Measurements from ENCODE around the gene AMD1. TPM values are rescaled to one million over a fixed set of nuclear protein-coding genes. Genes with fewer than 3 reads are reported as not detected.

The AMD1 gene
- 97.3 and 103 TPM in 2 replicates for total RNA-seq (2013; cell fraction: nucleolus; rRNA removed)
- total RNA-seq (2014; rRNA removed) (83.1 and 106 TPM in 2 replicates), total RNA-seq (2014; rRNA removed; fragmentation: Illumina TruSeq; extraction: Trizol) (110 and 116 TPM in 2 replicates), total RNA-seq (2021) (73.6 and 75.0 TPM in 2 replicates), polyA plus RNA-seq (2011; rRNA removed) (75.0 and 103 TPM in 2 replicates), polyA plus RNA-seq (2014; fragmentation: Illumina TruSeq; extraction: Trizol) (107 and 134 TPM in 2 replicates), polyA plus RNA-seq (2014; fragmentation: Nextera tagmentation; extraction: Ambion mirVana) (10 to 100 TPM; 59.6 to 75.5 TPM), polyA plus RNA-seq (2014; rRNA removed) (45.3 and 58.2 TPM in 2 replicates), polyA plus RNA-seq (2016; fragmentation: Nextera tagmentation; extraction: Ambion mirVana) (10 to 100 TPM; 87.3 to 92.8 TPM), polyA minus RNA-seq (2011; rRNA and poly(A)+ RNA removed) (49.9 and 71.1 TPM in 2 replicates), Bru-seq, nascent RNA (percentile 98 among the genes with signal in this experiment), BruChase-seq, experiment 1, labeled RNA remaining after a 6-hour chase (percentile 93 among the genes with signal in this experiment), BruChase-seq, experiment 2, labeled RNA remaining after a 2-hour chase (percentile 98 among the genes with signal in this experiment)
- polyA plus RNA-seq (2011; ENCODE audit: low read depth) = 27.9 TPM
- 27.1 and 32.5 TPM in 2 replicates for polyA plus RNA-seq (2011; cell fraction: cytosol; rRNA removed)
- polyA plus RNA-seq (2011; cell fraction: nucleus; rRNA removed) = 26.5 and 33.9 TPM in 2 replicates
- polyA plus RNA-seq (2012) = 48.5 and 57.6 TPM in 2 replicates
- 31.4 and 34.3 TPM in 2 replicates for polyA minus RNA-seq (2011; cell fraction: cytosol; rRNA and poly(A)+ RNA removed)
- polyA minus RNA-seq (2011; cell fraction: nucleus; rRNA and poly(A)+ RNA removed) = 21.2 and 39.3 TPM in 2 replicates
- long read RNA-seq, experiment 1, transcript AMD1-204 (9 exons, 3,438 nt) = major isoform, 73 of 85 reads
- long read RNA-seq, experiment 1, partial matches to known transcripts = 2 of 85 reads
- long read RNA-seq, experiment 1, other reads (novel, unspliced or antisense) = 4 of 85 reads
- long read RNA-seq, experiment 2, full-length matches to known transcripts = 247 of 284 reads
- long read RNA-seq, experiment 2, partial matches to known transcripts = 9 of 284 reads
- long read RNA-seq, experiment 2, other reads (novel, unspliced or antisense) = 28 of 284 reads

GRCh38 chr6:110873981-110874879, at the start of gene AMD1:
AMD1 (plus strand) TSS chr6:110874785; CDS start chr6:110875106, 321 bp downstream.
- peak within 1 kb of the TSS; percentile 94 for H3K4me3 ChIP-seq
- H3K4me1 ChIP-seq (ENCODE audit: control insufficient read depth, insufficient read depth, low read length) = peaks cover 16% of the 10 kb centered on the region
- ChIA-PET CTCF (interaction anchor here (0.6 to 1.9 kb wide), 10 partner anchors 9 to 1169 kb away, joined by 3 to 8 read pairs (median 3); partner anchors contain the start of gene CDK19), RAD21 (ENCODE audit: unreplicated experiment) (interaction anchor here (0.8 to 8.2 kb wide), 14 partner anchors 8 to 284 kb away, joined by 3 to 107 read pairs (median 4); partner anchors contain the start of genes CDK19 and GTF3C6), SMC1A (ENCODE audit: uncharacterized antibody, unreplicated experiment) (interaction anchor here (0.6 to 3.2 kb wide), 12 partner anchors 8 to 192 kb away, joined by 3 to 36 read pairs (median 4); partner anchors contain the start of genes CDK19 and GTF3C6), POLR2A (interaction anchor here (0.6 to 5.1 kb wide), 18 partner anchors 8 to 731 kb away, joined by 3 to 57 read pairs (median 5); partner anchors contain the start of genes CDK19, GTF3C6 and TRAF3IP2)
- no peaks in the 10 kb centered on the region for H3K9me3 ChIP-seq (replicated peaks; ENCODE audit: control insufficient read depth, insufficient read depth, low read length)
- WGBS (ENCODE audit: insufficient coverage, insufficient replicate concordance, low lambda C conversion rate, missing lambda C conversion rate) = 1% methylated on average over 59 of the region's 59 CpGs
- TSS peak; percentile 89 for BruUV-seq (replicated peaks)
- H3K4me2 ChIP-seq (ENCODE audit: control insufficient read depth, insufficient read depth) = peak within 1 kb of the TSS; percentile 95
- in situ Hi-C loops (cut with MboI) (no loop called here), intact Hi-C loops (cut with micrococcal nuclease; ENCODE audit: unreplicated experiment) (loop anchor here (1.0 kb wide), 1 partner anchor 59 kb away; the partner anchor contains the start of gene CDK19)
- H4K20me1 ChIP-seq (ENCODE audit: control insufficient read depth, insufficient read depth) = peaks cover 3% of the 10 kb centered on the region; the same call in 1 of the 2 replicates
- H3K27me3 ChIP-seq (replicated peaks in 1 of 2; ENCODE audit: control insufficient read depth in 2 of 2, insufficient read depth in 2 of 2, low read length in 1 of 2) = no peaks in the 10 kb centered on the region
- peak; percentile 73 for ATAC-seq
- DNase-seq (ENCODE audit: low read depth, low spot score) = peak; percentile 85
- no peaks in the 10 kb centered on the region for H3K36me3 ChIP-seq (ENCODE audit: control insufficient read depth in 2 of 2, insufficient read depth in 2 of 2, low read length in 1 of 2)
- FAIRE-seq = peak; percentile 38
- peak within 1 kb of the TSS; percentile 96 for H2AFZ ChIP-seq (ENCODE audit: control insufficient read depth, low read depth, low read length)
- H3K79me2 ChIP-seq (ENCODE audit: control insufficient read depth, insufficient read depth, low read length) = peaks cover 57% of the 10 kb centered on the region
- peak within 1 kb of the TSS; percentile 93 for H3K27ac ChIP-seq (ENCODE audit: control insufficient read depth, insufficient read depth)
- peak within 1 kb of the TSS; percentile 91 for H3K9ac ChIP-seq (ENCODE audit: control insufficient read depth, insufficient read depth, low read length)
- no peak for TF ChIP-seq HDAC2 (IDR thresholded peaks at IDR 0.05)
- TF ChIP-seq FOXM1 (IDR thresholded peaks at IDR 0.05; ENCODE audit: low read depth, low read length) = no peak; the same call in 1 of the 2 replicates
- TF ChIP-seq SIX5 (IDR thresholded peaks at IDR 0.05; ENCODE audit: low read depth, low read length, severe bottlenecking) = no peak
- TF ChIP-seq HCFC1 (IDR thresholded peaks at IDR 0.05; ENCODE audit: low read length) = peak; percentile 62
- TF ChIP-seq GABPA (IDR thresholded peaks at IDR 0.05; ENCODE audit: low read depth) = peak; percentile 89
- peak; percentile 9 for TF ChIP-seq MEF2B (IDR thresholded peaks at IDR 0.05; ENCODE audit: partially characterized antibody, poor library complexity, severe bottlenecking)
- TF ChIP-seq POU2F2 (IDR thresholded peaks at IDR 0.05; ENCODE audit: borderline replicate concordance, low read depth, low read length) = peak; percentile 97
- peak; percentile 92 for TF ChIP-seq NFYB (IDR thresholded peaks at IDR 0.05; ENCODE audit: insufficient read depth, low read depth, low read length)
- no peak for TF ChIP-seq NRF1 (conservative IDR thresholded peaks at IDR 0.05; ENCODE audit: low read depth, low read length)
- no peak for TF ChIP-seq GATAD2B (conservative IDR thresholded peaks at IDR 0.05; ENCODE audit: low read depth)
- no peak for TF ChIP-seq STAT1 (conservative IDR thresholded peaks at IDR 0.05)
- TF ChIP-seq RAD51 (IDR thresholded peaks at IDR 0.05) = no peak
- TF ChIP-seq BCL11A (IDR thresholded peaks at IDR 0.05; ENCODE audit: low read depth, low read length) = 0 out of 2 replicates have a peak, but pooled peaks have one; percentile 25
- no peak for TF ChIP-seq CEBPB (IDR thresholded peaks at IDR 0.05; ENCODE audit: borderline replicate concordance in 1 of 2, low read depth in 2 of 2, low read length in 2 of 2)
- no peak for TF ChIP-seq MTA2 (IDR thresholded peaks at IDR 0.05; ENCODE audit: low read depth)
- TF ChIP-seq JUNB (IDR thresholded peaks at IDR 0.05) = 0 out of 2 replicates have a peak, but pooled peaks have one; percentile 17
- TF ChIP-seq RCOR1 (conservative IDR thresholded peaks at IDR 0.05; ENCODE audit: low read depth, low read length) = no peak
- TF ChIP-seq TAF1 (IDR thresholded peaks at IDR 0.05; ENCODE audit: borderline replicate concordance, low read depth, low read length) = peak; percentile 99
- no peak for TF ChIP-seq KAT2A (conservative IDR thresholded peaks at IDR 0.05; ENCODE audit: control insufficient read depth, low read depth, low read length)
- TF ChIP-seq BACH1 (IDR thresholded peaks at IDR 0.05; ENCODE audit: borderline replicate concordance) = peak; percentile 85; the same call in 1 of the 2 replicates

Data from GM12878 (cell line).